CD1c-positive myeloid dendritic cell (primary cell): ENCODE results near the gene NLGN1.
"Not testable (repeated sequence)": the region's sequence is repeated elsewhere in the genome, so short reads cannot be mapped to it uniquely, and the experiment has no call there.

Experiments used
- DNase-seq: peaks from one replicate; pipeline ENCODE4 v3.0.0-alpha.2; 2016; ENCODE audit errors: extremely low spot score

The NLGN1 gene

GRCh38 chr3:173397161-173398110 lies at the start of gene NLGN1:
Gene NLGN1 (plus strand): TSS chr3:173397744.
- peak; percentile 53 for DNase-seq

GRCh38 chr3:173351886-173352285 lies 45.7 kb upstream of the NLGN1 start:
- DNase-seq, result no peak

GRCh38 chr3:173353137-173353536 lies 44.4 kb upstream of the NLGN1 start:
- DNase-seq, result not testable (repeated sequence)

GRCh38 chr3:173354124-173354523 lies 43.4 kb upstream of the NLGN1 start:
- no peak for DNase-seq

- peak; percentile 26 for DNase-seq
Observed at GRCh38 chr3:173371848-173372487, 25.6 kb upstream of the NLGN1 start.

- no peak for DNase-seq
Observed at GRCh38 chr3:173380681-173381080, 16.9 kb upstream of the NLGN1 start.

- DNase-seq, result not testable (repeated sequence)
Observed at GRCh38 chr3:173381936-173382335, 15.6 kb upstream of the NLGN1 start.

GRCh38 chr3:173395073-173395411 lies 2.5 kb upstream of the NLGN1 start:
- DNase-seq, result peak; percentile 74

GRCh38 chr3:173395412-173396181 lies 1.9 kb upstream of the NLGN1 start:
- DNase-seq, result peak; percentile 83

GRCh38 chr3:173396191-173397041 lies 1.1 kb upstream of the NLGN1 start:
- no peak for DNase-seq

GRCh38 chr3:173398111-173398479 lies 551 bp downstream of the NLGN1 start:
- DNase-seq, result no peak

GRCh38 chr3:173399044-173399443 lies 1.5 kb downstream of the NLGN1 start:
- no peak for DNase-seq

- no peak for DNase-seq
Observed at GRCh38 chr3:173401369-173401768, 3.8 kb downstream of the NLGN1 start.

- no peak for DNase-seq
Observed at GRCh38 chr3:173402656-173403055, 5.1 kb downstream of the NLGN1 start.

GRCh38 chr3:173403376-173403775 lies 5.8 kb downstream of the NLGN1 start:
- DNase-seq, result no peak

GRCh38 chr3:173404156-173404555 lies 6.6 kb downstream of the NLGN1 start:
- DNase-seq, result no peak

GRCh38 chr3:173410436-173410835 lies 12.9 kb downstream of the NLGN1 start:
- DNase-seq, result no peak

- DNase-seq, result no peak
Observed at GRCh38 chr3:173410849-173411248, 13.3 kb downstream of the NLGN1 start.

- DNase-seq, result no peak
Observed at GRCh38 chr3:173411375-173411973, 13.9 kb downstream of the NLGN1 start.

GRCh38 chr3:173416070-173416469 lies 18.5 kb downstream of the NLGN1 start:
- no peak for DNase-seq

GRCh38 chr3:173429076-173429475 lies 31.5 kb downstream of the NLGN1 start:
- no peak for DNase-seq
